HepG2 (cell line): ENCODE results near the gene CHEK2. TPM values are rescaled to one million over a fixed set of nuclear protein-coding genes. Genes with fewer than 3 reads are reported as not detected.
A peak's percentile ranks its signal among the peaks of the same experiment; 100 is the strongest.

Experiments used
- ARID5B ChIP-seq: IDR thresholded peaks from 2 replicates; pipeline ENCODE4 v1.4.0; 2020; ENCODE audit warnings: mild to moderate bottlenecking, missing genetic modification reagents
- BATF2 ChIP-seq: sonication (generic); formaldehyde crosslinking; IDR thresholded peaks from 2 replicates; pipeline ENCODE4 v1.8.0; 2022; ENCODE audit warnings: mild to moderate bottlenecking, missing genetic modification reagents, moderate library complexity
- EHMT2 ChIP-seq: fragments of 200-600 bp; sonication (generic); IDR thresholded peaks from 2 replicates; pipeline ENCODE4 v1.7.0; 2017; ENCODE audit warnings: antibody characterized with exemption, low read depth, low read length, borderline replicate concordance
- GPBP1L1 ChIP-seq: sonication (generic); formaldehyde crosslinking; IDR thresholded peaks from 2 replicates; pipeline ENCODE4 v1.5.0; 2020; ENCODE audit warnings: mild to moderate bottlenecking, missing genetic modification reagents
- GTF2F1 ChIP-seq: fragments of 150-350 bp; IDR thresholded peaks from 2 replicates; pipeline ENCODE4 v1.6.1; 2014; ENCODE audit warnings: low read length
- HOXA9 ChIP-seq: sonication (generic); formaldehyde crosslinking; IDR thresholded peaks from 2 replicates; pipeline ENCODE4 v1.8.1; 2022; ENCODE audit warnings: missing genetic modification reagents, mild to moderate bottlenecking, moderate library complexity, borderline replicate concordance
- PAWR ChIP-seq: sonication (generic); formaldehyde crosslinking; IDR thresholded peaks from 2 replicates; pipeline ENCODE4 v1.4.0; 2020; ENCODE audit warnings: missing genetic modification reagents, mild to moderate bottlenecking, borderline replicate concordance
- SIX4 ChIP-seq: sonication (generic); formaldehyde crosslinking; IDR thresholded peaks from 2 replicates; pipeline ENCODE4 v1.4.0; 2020; ENCODE audit warnings: missing genetic modification reagents
- SRF ChIP-seq: IDR thresholded peaks from 2 replicates; pipeline ENCODE4 v1.6.1; 2011; ENCODE audit warnings: mild to moderate bottlenecking, low read depth, low read length, moderate library complexity
- STAT5B ChIP-seq: sonication (generic); formaldehyde crosslinking; IDR thresholded peaks from 2 replicates; pipeline ENCODE4 v1.4.0; 2020; ENCODE audit warnings: missing genetic modification reagents
- TCF12 ChIP-seq, 2 experiments: fragments of 450-650 bp in 1 of 2; sonication (generic) in 1 of 2; formaldehyde crosslinking in 1 of 2; IDR thresholded peaks; 2 replicates each; pipeline versions ENCODE4 v1.6.1 to v1.8.0; 2017 to 2022; ENCODE audit warnings: antibody characterized with exemption in 1 of 2, mild to moderate bottlenecking in 1 of 2, missing genetic modification reagents in 1 of 2, moderate library complexity in 1 of 2
- TFDP2 ChIP-seq: sonication (generic); formaldehyde crosslinking; IDR thresholded peaks from 2 replicates; pipeline ENCODE4 v1.4.0; 2020; ENCODE audit warnings: missing genetic modification reagents
- ZFX ChIP-seq: sonication (generic); formaldehyde crosslinking; IDR thresholded peaks from 2 replicates; pipeline ENCODE4 v1.4.0; 2020; ENCODE audit warnings: mild to moderate bottlenecking, low read depth, missing genetic modification reagents, moderate library complexity
- ZNF496 ChIP-seq: sonication (generic); formaldehyde crosslinking; IDR thresholded peaks from 2 replicates; pipeline ENCODE4 v1.8.1; 2023; ENCODE audit warnings: mild to moderate bottlenecking, moderate library complexity, missing genetic modification reagents; ENCODE audit not compliant: insufficient replicate concordance
- ZNF550 ChIP-seq: sonication (generic); formaldehyde crosslinking; IDR thresholded peaks from 2 replicates; pipeline ENCODE4 v1.4.0; 2020; ENCODE audit warnings: mild to moderate bottlenecking, missing genetic modification reagents, borderline replicate concordance
- ZNF556 ChIP-seq: sonication (generic); formaldehyde crosslinking; IDR thresholded peaks from 2 replicates; pipeline ENCODE4 v1.4.0; 2020; ENCODE audit warnings: mild to moderate bottlenecking, missing genetic modification reagents, borderline replicate concordance
- ZNF607 ChIP-seq: sonication (generic); formaldehyde crosslinking; IDR thresholded peaks from 2 replicates; pipeline ENCODE4 v1.5.1; 2020; ENCODE audit warnings: missing genetic modification reagents, mild to moderate bottlenecking, borderline replicate concordance
- ZNF678 ChIP-seq: sonication (generic); formaldehyde crosslinking; IDR thresholded peaks from 2 replicates; pipeline ENCODE4 v1.4.0; 2020; ENCODE audit warnings: mild to moderate bottlenecking, missing genetic modification reagents
- ZNF788 ChIP-seq: sonication (generic); formaldehyde crosslinking; IDR thresholded peaks from 2 replicates; pipeline ENCODE4 v1.5.0; 2020; ENCODE audit warnings: mild to moderate bottlenecking, missing genetic modification reagents, borderline replicate concordance
- ZSCAN20 ChIP-seq: sonication (generic); formaldehyde crosslinking; IDR thresholded peaks from 2 replicates; pipeline ENCODE4 v1.4.0; 2020; ENCODE audit warnings: missing genetic modification reagents, mild to moderate bottlenecking, borderline replicate concordance
- polyA plus RNA-seq, 8 experiments: library from polyadenylated mRNA; depleted of rRNA in 3 of 8; stranded (reverse) in 7 of 8; unstranded in 1 of 8; fragments of >200 nt; fragmentation: Illumina TruSeq in 4 of 8; extraction: Trizol in 4 of 8; gene quantifications; 2 replicates each; pipeline versions ENCODE4 v1.2.1 to v1.2.3, GENCODE V29; 2011 to 2016; ENCODE audit warnings: low read depth in 4 of 8, missing spikeins in 1 of 8, mixed read lengths in 1 of 8; ENCODE audit not compliant: insufficient read depth in 1 of 8
- total RNA-seq, 5 experiments: library from RNA; depleted of rRNA; stranded (reverse); fragments of >200 nt; fragmentation: Illumina TruSeq; extraction: Trizol; gene quantifications; 2 replicates each; pipeline ENCODE4 v1.2.3, GENCODE V29; 2016; ENCODE audit warnings: low read depth in 1 of 5

CHEK2 gene
- total and polyA plus RNA-seq, 2 of the 13 experiments (the other 11 are each of a cell fraction or from before 2014, with no cell fraction given), result 27.0 to 40.5 TPM

- TF ChIP-seq ZNF550 (CRISPR knock-in tag) (no peak), GTF2F1 (no peak), BATF2 (CRISPR knock-in tag) (no peak), GPBP1L1 (no peak), ZNF496 (CRISPR knock-in tag) (no peak), ZNF788 (CRISPR knock-in tag) (no peak), STAT5B (no peak), ZNF607 (CRISPR knock-in tag) (no peak; the same call in 1 of the 2 replicates), PAWR (no peak), ARID5B (CRISPR knock-in tag) (no peak; the same call in 1 of the 2 replicates), ZNF556 (CRISPR knock-in tag) (no peak), EHMT2 (no peak), ZSCAN20 (no peak), SIX4 (no peak), HOXA9 (CRISPR knock-in tag) (no peak), TFDP2 (CRISPR knock-in tag) (peak; percentile 98), ZFX (peak; percentile 94), SRF (no peak), TCF12 (IDR thresholded peaks at IDR 0.05) (no peak), TCF12 (CRISPR knock-in tag; IDR thresholded peaks at IDR 0.05) (no peak), ZNF678 (no peak)
Measured at GRCh38 chr22:28741785-28742561, at the start of gene CHEK2, which contains the start of gene HSCB (continued).
